Endothelial cell of umbilical vein (primary cell): Measurements from ENCODE around the gene LCMT2. TPM values are rescaled to one million over a fixed set of nuclear protein-coding genes. Genes with fewer than 3 reads are reported as not detected.

Experiments used
- BruUV-seq: library from RNA; stranded (reverse); fragments of 400-500 nt; replicated peaks from 2 replicates; lab custom pipeline; 2021; lab: Mats Ljungman, UMichigan
- CTCF ChIA-PET: fragments of 300-600, 350-600 bp; sonication (Branson Sonifier 250); formaldehyde crosslinking; loops from one replicate; lab custom pipeline; 2021; ENCODE audit warnings: antibody characterized with exemption, inconsistent platforms; lab: Charles Lee
- POLR2A ChIA-PET: fragments of 300-600, 350-600 bp; sonication (Branson Sonifier 250); formaldehyde crosslinking; loops from one replicate; lab custom pipeline; 2021; ENCODE audit warnings: antibody characterized with exemption, inconsistent platforms; lab: Charles Lee
- DNase-seq: peaks from one replicate; pipeline ENCODE4 v3.0.0-alpha.2; 2011; ENCODE audit warnings: low read depth, low spot score
- FAIRE-seq: peaks from 2 replicates; lab custom pipeline; 2011; peaks lifted over from hg19 to GRCh38; lab: Jason Lieb, UNC
- H2AFZ ChIP-seq: 2 replicates; pipeline ENCODE4 v1.6.0; 2012; ENCODE audit warnings: low read depth, low read length, control low read depth, inconsistent platforms
- H3K27ac ChIP-seq: 2 replicates; pipeline ENCODE4 v1.5.1; 2011; ENCODE audit warnings: low read depth, mild to moderate bottlenecking, control low read depth, low read length, moderate library complexity; ENCODE audit not compliant: insufficient read depth
- H3K27me3 ChIP-seq, 2 experiments: 2 replicates each; pipeline versions ENCODE4 v1.6.0 to v1.6.1; 2011; ENCODE audit warnings: low read length in 2 of 2, mixed read lengths in 1 of 2; ENCODE audit not compliant: control insufficient read depth in 2 of 2, insufficient read depth in 2 of 2
- H3K36me3 ChIP-seq, 2 experiments: 2 replicates in 1 of 2; 3 replicates in 1 of 2; pipeline ENCODE4 v1.5.1; 2011; ENCODE audit warnings: low read length in 2 of 2, mild to moderate bottlenecking in 1 of 2, moderate library complexity in 1 of 2; ENCODE audit not compliant: control insufficient read depth in 2 of 2, insufficient read depth in 2 of 2; ENCODE audit errors: extremely low read depth in 1 of 2
- H3K4me1 ChIP-seq: 3 replicates; pipeline ENCODE4 v1.5.1; 2011; ENCODE audit warnings: mild to moderate bottlenecking, low read length; ENCODE audit not compliant: control insufficient read depth, insufficient read depth; ENCODE audit errors: extremely low read depth
- H3K4me2 ChIP-seq: 2 replicates; pipeline ENCODE4 v1.6.1; 2011; ENCODE audit warnings: low read length, control low read depth, mixed read lengths; ENCODE audit not compliant: insufficient read depth
- H3K4me3 ChIP-seq, 3 experiments: fragments of 200-600 bp in 1 of 3; sonication (generic), shearing (Covaris generic) in 1 of 3; replicated peaks in 1 of 3; 2 replicates each; pipeline ENCODE4 v1.5.1; 2011 to 2016; ENCODE audit warnings: control low read depth in 3 of 3, low read length in 3 of 3, mild to moderate bottlenecking in 2 of 3, inconsistent platforms in 1 of 3, low read depth in 1 of 3, moderate library complexity in 1 of 3; ENCODE audit not compliant: insufficient read depth in 1 of 3
- H3K79me2 ChIP-seq: 2 replicates; pipeline ENCODE4 v1.6.0; 2012; ENCODE audit warnings: low read length, inconsistent platforms; ENCODE audit not compliant: control insufficient read depth, insufficient read depth
- H3K9ac ChIP-seq: replicated peaks from 2 replicates; pipeline ENCODE3; 2011; ENCODE audit warnings: low read length, control low read depth; ENCODE audit not compliant: insufficient read depth; ENCODE audit errors: extremely low read depth
- H3K9me1 ChIP-seq: replicated peaks from 3 replicates; pipeline ENCODE4 v1.6.0; 2011; ENCODE audit warnings: mild to moderate bottlenecking, low read length; ENCODE audit not compliant: control insufficient read depth, insufficient read depth; ENCODE audit errors: extremely low read depth
- H3K9me3 ChIP-seq: replicated peaks from 2 replicates; pipeline ENCODE4 v1.5.1; 2012; ENCODE audit warnings: low read length, inconsistent platforms; ENCODE audit not compliant: control insufficient read depth, insufficient read depth
- H4K20me1 ChIP-seq: replicated peaks from 2 replicates; pipeline ENCODE3; 2011; ENCODE audit warnings: mild to moderate bottlenecking, low read length; ENCODE audit not compliant: control insufficient read depth, insufficient read depth; ENCODE audit errors: extremely low read depth
- EZH2 ChIP-seq: IDR thresholded peaks from 2 replicates; pipeline ENCODE4 v1.6.1; 2012; ENCODE audit warnings: borderline replicate concordance, low read depth, mild to moderate bottlenecking, moderate library complexity, low read length, inconsistent platforms; ENCODE audit not compliant: severe bottlenecking
- FOS ChIP-seq: IDR thresholded peaks from 2 replicates; pipeline ENCODE4 v1.6.1; 2011; ENCODE audit warnings: mild to moderate bottlenecking, low read length, moderate library complexity, borderline replicate concordance; ENCODE audit not compliant: insufficient read depth
- GATA2 ChIP-seq: IDR thresholded peaks from 2 replicates; pipeline ENCODE4 v1.7.0; 2011; ENCODE audit warnings: low read depth, mild to moderate bottlenecking, moderate library complexity, mixed read lengths, low read length; ENCODE audit not compliant: insufficient read length, insufficient read depth
- JUN ChIP-seq: IDR thresholded peaks from 2 replicates; pipeline ENCODE4 v1.6.1; 2011; ENCODE audit warnings: borderline replicate concordance, low read depth; ENCODE audit not compliant: insufficient read length, insufficient read depth
- MAX ChIP-seq: IDR thresholded peaks from 2 replicates; pipeline ENCODE4 v1.6.1; 2011; ENCODE audit not compliant: insufficient read depth, insufficient read length
- MYC ChIP-seq: IDR thresholded peaks from one replicate; pipeline ENCODE4 v1.6.1; 2011; ENCODE audit warnings: mild to moderate bottlenecking, low read depth, low read length
- POLR2A ChIP-seq: IDR thresholded peaks from 2 replicates; pipeline ENCODE4 v1.6.1; 2012; ENCODE audit warnings: low read depth, mild to moderate bottlenecking, control low read depth, low read length
- POLR2AphosphoS5 ChIP-seq: IDR thresholded peaks from 2 replicates; pipeline ENCODE4 v1.6.1; 2012; ENCODE audit warnings: low read depth, mild to moderate bottlenecking, control low read depth, low read length, moderate library complexity; ENCODE audit not compliant: insufficient read depth
- dilution Hi-C: fragments of 300-500 bp; cut with MboI; formaldehyde crosslinking; loops from one replicate; pipeline ENCODE4 v1.15.0; 2019; ENCODE audit warnings: low sequenced_read_pairs; ENCODE audit not compliant: extremely low pct_ligation_motif_present
- intact Hi-C: fragments of 100-400 bp; cut with micrococcal nuclease; formaldehyde crosslinking; loops from one replicate; pipeline ENCODE4 v1.10.0; 2022
- polyA plus RNA-seq, 4 experiments: library from polyadenylated mRNA; depleted of rRNA in 3 of 4; stranded (reverse) in 3 of 4; unstranded in 1 of 4; fragments of >200 nt; gene quantifications; 2 replicates each; pipeline versions ENCODE4 v1.2.1 to v1.2.3, GENCODE V29; 2011 to 2012; ENCODE audit warnings: missing spikeins in 1 of 4
- total RNA-seq: library from RNA; stranded (reverse); gene quantifications from 2 replicates; pipeline ENCODE4 v1.2.3, GENCODE V29; 2021
- TF ChIP-seq, protein P1 (sequence below), 2 donors: IDR thresholded peaks; 1 replicate in 1 of 2; 2 replicates in 1 of 2; pipeline ENCODE4 v1.5.1; 2011; ENCODE audit warnings: low read length in 2 of 2, mild to moderate bottlenecking in 2 of 2, moderate library complexity in 2 of 2, control low read depth in 1 of 2, inconsistent platforms in 1 of 2, low read depth in 1 of 2; ENCODE audit not compliant: insufficient read depth in 1 of 2; ENCODE audit errors: extremely low read depth in 1 of 2

The LCMT2 gene
- total and polyA plus RNA-seq, 2 donors (not counting 3 experiments of a cell fraction or from before 2014, with no cell fraction given), result 4.1 to 6.1 TPM

DNA sequence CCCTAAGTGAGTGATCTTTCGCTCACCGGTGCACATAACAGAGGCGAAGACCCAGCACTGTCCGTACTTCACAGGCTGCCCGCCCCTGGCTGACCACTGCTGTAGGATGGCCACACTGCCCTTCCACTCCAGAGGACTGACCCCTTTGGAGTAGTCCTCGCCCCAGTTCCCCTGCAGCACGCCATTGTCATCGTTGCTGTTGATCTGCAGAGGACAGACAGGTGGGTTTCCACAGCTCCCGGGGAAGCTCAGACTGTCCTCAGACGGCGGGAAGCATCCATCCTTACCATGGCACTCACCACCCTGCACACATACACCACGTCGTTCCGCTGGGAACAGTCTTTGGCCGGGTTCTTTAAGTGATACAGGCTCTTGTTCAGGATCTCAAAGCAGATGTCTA, 43.1 kb downstream of the LCMT2 start:
- Histone ChIP-seq H3K36me3 (no peaks in the 10 kb centered on the region), H3K9me3 (no peaks in the 10 kb centered on the region), H3K27ac (no peak overlapping the region), H3K4me1 (peaks cover 2% of the 10 kb centered on the region), H3K9ac (no peak overlapping the region), H3K9me1 (no peaks in the 10 kb centered on the region), H3K79me2 (no peaks in the 10 kb centered on the region), H3K4me3 (no peak overlapping the region), H4K20me1 (no peaks in the 10 kb centered on the region), H2AFZ (no peak overlapping the region), H3K4me2 (no peak overlapping the region), H3K27me3 (peaks cover 6 to 13% of the 10 kb centered on the region in 2 experiments)
- TF ChIP-seq MYC, result no peak
- TF ChIP-seq FOS, result no peak
- no peak for TF ChIP-seq POLR2AphosphoS5
- TF ChIP-seq EZH2, result no peak
- no peak for TF ChIP-seq GATA2
- no peak for TF ChIP-seq MAX
- no peak for TF ChIP-seq POLR2A
- TF ChIP-seq, protein P1, sequence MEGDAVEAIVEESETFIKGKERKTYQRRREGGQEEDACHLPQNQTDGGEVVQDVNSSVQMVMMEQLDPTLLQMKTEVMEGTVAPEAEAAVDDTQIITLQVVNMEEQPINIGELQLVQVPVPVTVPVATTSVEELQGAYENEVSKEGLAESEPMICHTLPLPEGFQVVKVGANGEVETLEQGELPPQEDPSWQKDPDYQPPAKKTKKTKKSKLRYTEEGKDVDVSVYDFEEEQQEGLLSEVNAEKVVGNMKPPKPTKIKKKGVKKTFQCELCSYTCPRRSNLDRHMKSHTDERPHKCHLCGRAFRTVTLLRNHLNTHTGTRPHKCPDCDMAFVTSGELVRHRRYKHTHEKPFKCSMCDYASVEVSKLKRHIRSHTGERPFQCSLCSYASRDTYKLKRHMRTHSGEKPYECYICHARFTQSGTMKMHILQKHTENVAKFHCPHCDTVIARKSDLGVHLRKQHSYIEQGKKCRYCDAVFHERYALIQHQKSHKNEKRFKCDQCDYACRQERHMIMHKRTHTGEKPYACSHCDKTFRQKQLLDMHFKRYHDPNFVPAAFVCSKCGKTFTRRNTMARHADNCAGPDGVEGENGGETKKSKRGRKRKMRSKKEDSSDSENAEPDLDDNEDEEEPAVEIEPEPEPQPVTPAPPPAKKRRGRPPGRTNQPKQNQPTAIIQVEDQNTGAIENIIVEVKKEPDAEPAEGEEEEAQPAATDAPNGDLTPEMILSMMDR (IDR thresholded peaks at IDR 0.05; ENCODE audit: extremely low read depth in 1 of 2, insufficient read depth in 1 of 2, low read depth in 1 of 2, low read length in 2 of 2), result no peak
- no peak for TF ChIP-seq JUN
- dilution Hi-C loops, result no loop called here
- BruUV-seq, result no TSS peak
- no peak for FAIRE-seq
- CTCF ChIA-PET, result interaction anchor here (1.3 to 5.8 kb wide), 6 partner anchors 14 to 83 kb away, joined by 4 to 427 read pairs (median 16); partner anchors contain the start of genes EPB42 and TGM5
- DNase-seq, result no peak
- intact Hi-C loops, result loop anchor here (5.0 to 10.0 kb wide), 2 partner anchors 85 to 582 kb away; no protein-coding TSS in a partner anchor
- POLR2A ChIA-PET, result no interaction called here
